ENCODE results near the gene MICAL3.

- TF ChIP-seq, protein P1, sequence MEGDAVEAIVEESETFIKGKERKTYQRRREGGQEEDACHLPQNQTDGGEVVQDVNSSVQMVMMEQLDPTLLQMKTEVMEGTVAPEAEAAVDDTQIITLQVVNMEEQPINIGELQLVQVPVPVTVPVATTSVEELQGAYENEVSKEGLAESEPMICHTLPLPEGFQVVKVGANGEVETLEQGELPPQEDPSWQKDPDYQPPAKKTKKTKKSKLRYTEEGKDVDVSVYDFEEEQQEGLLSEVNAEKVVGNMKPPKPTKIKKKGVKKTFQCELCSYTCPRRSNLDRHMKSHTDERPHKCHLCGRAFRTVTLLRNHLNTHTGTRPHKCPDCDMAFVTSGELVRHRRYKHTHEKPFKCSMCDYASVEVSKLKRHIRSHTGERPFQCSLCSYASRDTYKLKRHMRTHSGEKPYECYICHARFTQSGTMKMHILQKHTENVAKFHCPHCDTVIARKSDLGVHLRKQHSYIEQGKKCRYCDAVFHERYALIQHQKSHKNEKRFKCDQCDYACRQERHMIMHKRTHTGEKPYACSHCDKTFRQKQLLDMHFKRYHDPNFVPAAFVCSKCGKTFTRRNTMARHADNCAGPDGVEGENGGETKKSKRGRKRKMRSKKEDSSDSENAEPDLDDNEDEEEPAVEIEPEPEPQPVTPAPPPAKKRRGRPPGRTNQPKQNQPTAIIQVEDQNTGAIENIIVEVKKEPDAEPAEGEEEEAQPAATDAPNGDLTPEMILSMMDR (IDR thresholded peaks at IDR 0.05): no peak
- TF ChIP-seq POLR2A (IDR thresholded peaks at IDR 0.05): no peak
Measured at GRCh38 chr22:17815703-17816254, 208.6 kb downstream of the MICAL3 start.
